Sigmoid colon (tissue), 4 donors: ENCODE measurements around the gene RARA.

Source experiments
- CTCF ChIP-seq, 4 experiments: fragments of 450-650 bp in 3 of 4; fragments of 200-600 bp in 1 of 4; IDR thresholded peaks; one replicate each; pipeline ENCODE4 v1.5.1; 2016 to 2019; ENCODE audit warnings: antibody characterized with exemption in 4 of 4, mild to moderate bottlenecking in 3 of 4, moderate library complexity in 2 of 4
- EP300 ChIP-seq, 4 donors: sonication (generic); formaldehyde crosslinking; IDR thresholded peaks; one replicate each; pipeline ENCODE4 v1.6.1; 2017; ENCODE audit warnings: antibody characterized with exemption in 4 of 4
- POLR2A ChIP-seq, 2 donors: fragments of 450-650 bp; IDR thresholded peaks; one replicate each; pipeline ENCODE4 v1.6.1; 2016; ENCODE audit warnings: antibody characterized with exemption in 2 of 2, mild to moderate bottlenecking in 2 of 2, moderate library complexity in 2 of 2
- POLR2AphosphoS5 ChIP-seq, 4 donors: sonication (generic); formaldehyde crosslinking; IDR thresholded peaks; one replicate each; pipeline ENCODE4 v1.6.1; 2017; ENCODE audit warnings: antibody characterized with exemption in 4 of 4

GRCh38 chr17:40340327-40340726, 31.3 kb downstream of the RARA start:
- TF ChIP-seq CTCF (IDR thresholded peaks at IDR 0.05) (no peak), POLR2A (IDR thresholded peaks at IDR 0.05) (no peak), EP300 (IDR thresholded peaks at IDR 0.05) (no peak), POLR2AphosphoS5 (IDR thresholded peaks at IDR 0.05) (no peak)
